ENCODE data around the gene ABL1. TPM values are rescaled to one million over a fixed set of nuclear protein-coding genes. Genes with fewer than 3 reads are reported as not detected.
A peak's percentile ranks its signal among the peaks of the same experiment; 100 is the strongest.

Gene ABL1
- total RNA-seq, 1 experiment from 2014 or later = 13.1 TPM

DNA sequence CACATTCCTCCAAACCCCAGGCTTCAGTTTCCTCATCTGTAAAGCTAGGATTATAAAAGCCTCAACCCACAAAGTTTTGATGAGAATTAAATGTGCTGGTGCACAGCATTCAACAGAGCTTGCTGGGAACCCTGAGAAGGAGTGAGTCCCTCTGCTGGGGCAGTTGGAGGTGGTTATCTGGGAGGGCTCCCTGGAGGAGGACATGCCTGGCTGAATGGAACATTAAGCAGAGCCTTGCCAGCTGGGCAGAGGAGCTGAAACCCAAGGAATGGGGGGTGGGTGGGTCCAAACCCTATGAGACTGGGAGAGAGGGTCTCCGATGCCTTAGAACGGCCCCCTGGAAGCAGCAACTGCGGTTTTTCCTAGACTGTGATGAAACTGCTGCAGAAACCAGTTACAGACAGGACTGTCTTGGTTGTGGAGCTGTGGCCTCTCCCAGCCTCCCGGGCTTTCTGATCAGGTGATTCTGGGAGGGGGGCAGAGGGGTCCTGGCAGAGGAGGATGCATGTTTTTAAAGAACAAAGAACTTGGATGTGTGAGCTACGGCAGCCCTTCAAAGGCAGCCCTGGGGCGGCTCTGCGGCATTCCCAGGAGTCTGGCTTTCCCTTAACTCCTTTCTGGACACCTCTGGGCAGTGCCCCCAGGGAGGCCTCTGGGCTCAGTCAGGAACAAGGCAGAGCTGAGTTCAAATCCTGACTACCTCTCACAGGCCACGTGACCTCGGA, 83.2 kb downstream of the ABL1 start:
- no peak for DNase-seq (ENCODE audit: low spot score)

- DNase-seq (ENCODE audit: low spot score) = no peak
These were observed 83.9 kb downstream of the ABL1 start for GRCh38 chr9:130918826-130919558.

DNA sequence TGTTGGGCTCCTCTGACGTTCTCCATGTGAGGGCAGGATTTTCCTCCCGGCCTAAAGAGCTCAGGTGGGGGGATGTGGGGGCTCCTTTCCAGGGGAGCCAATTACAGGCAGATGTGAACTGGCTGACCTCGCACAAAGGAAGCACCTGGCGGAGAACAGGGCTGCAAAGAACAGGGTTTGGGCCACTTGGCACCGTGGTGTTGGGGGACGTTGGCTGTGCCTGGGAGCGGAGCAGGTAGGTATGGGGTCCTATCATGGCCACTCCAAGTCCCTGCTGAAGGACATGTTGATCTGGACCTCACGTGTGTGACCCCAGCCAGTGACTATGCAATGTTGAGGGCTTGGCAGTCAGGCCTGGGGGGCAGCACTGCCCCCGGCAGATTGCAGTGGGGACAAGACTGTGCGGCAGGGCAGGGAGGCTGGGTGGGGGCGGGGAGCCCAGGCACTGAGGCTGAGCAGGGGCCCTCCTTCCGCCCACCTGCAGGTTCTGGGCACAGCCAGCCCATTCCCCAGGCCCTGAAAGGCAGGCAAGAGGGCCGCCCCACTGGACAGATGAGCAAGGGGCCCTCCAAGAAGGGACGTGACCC, 84.6 kb downstream of the ABL1 start:
- DNase-seq (ENCODE audit: low spot score) = no peak

DNA sequence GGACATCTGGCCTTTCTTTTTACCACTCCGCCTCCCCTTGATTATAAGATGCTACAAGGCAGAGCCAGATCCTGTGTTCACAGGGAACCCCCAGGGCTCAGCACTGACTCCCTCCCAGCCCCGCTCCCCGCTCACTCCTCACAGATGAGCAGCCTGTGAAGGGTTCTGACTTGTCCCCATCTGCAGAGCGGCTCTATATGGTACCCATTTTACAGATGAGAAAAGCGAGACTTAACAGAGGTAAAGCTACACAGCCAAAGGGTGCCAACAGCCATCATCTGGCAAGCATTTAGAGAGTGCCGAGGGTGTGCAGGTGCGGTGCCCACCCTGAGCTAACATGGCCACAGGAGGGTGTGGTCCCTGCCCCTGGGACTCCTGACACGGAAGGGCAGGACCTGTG, 85.2 kb downstream of the ABL1 start:
- DNase-seq (ENCODE audit: low spot score) = no peak

DNA sequence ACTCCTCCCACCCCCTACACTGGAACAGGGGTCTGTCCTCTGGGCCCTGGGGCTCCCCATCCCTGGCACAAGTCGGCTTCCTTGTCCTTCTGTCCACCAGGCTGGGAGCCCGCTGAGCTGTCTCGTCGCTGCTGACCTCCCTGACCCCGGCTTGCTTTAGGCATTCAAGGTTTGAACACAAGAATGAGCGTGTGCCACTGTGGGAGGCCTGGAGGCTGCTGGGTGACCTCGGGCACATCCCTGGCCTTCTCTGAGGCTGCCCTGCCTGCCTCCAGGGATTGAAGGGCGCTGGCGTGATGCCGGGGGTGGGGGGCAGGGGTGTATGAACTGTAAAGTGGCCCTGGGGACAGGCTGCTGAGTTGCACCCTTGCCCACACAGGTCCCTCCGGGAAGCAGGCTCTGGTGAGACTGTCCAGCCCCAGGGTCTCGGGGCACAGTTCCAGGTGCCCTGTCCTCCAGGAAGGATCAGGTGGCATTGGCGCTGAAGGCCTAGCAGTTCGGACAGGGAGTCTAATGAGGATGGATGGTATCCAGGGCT, 85.8 kb downstream of the ABL1 start:
- DNase-seq (ENCODE audit: low spot score) = no peak

DNA sequence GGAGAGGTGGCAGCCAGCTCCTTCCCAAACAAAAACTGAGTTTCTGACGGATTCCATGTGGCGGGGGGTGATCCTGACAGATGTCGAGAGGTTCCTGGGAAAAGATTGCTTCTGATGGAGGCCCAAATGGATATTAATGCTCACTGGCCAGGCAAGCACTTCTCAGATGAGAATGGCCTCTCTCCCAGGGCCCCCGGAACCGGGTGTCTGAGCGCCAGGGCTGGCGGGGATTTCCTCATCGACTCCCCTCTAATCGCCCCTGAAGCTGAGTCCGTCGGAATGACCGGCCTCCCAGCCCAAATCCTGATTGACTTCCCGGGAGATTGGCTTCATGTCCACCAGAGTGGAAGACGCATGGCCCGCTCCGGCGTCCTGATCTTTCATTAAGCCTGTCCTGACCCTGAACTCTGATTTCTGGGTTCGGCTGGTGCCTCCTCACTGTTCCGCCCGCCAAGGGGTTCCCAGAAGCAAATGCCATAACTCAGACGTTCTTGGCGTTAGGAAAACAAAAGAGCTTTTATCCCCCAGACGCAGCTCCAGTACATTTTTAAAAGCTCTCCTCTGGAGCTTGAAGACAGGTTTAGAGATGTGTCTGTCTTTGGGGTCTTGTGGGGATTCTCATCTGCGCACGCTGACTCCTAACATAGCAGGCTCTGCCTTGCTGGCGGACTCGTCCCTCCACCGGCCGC, 86.4 kb downstream of the ABL1 start:
- no peak for DNase-seq (ENCODE audit: low spot score)

DNA sequence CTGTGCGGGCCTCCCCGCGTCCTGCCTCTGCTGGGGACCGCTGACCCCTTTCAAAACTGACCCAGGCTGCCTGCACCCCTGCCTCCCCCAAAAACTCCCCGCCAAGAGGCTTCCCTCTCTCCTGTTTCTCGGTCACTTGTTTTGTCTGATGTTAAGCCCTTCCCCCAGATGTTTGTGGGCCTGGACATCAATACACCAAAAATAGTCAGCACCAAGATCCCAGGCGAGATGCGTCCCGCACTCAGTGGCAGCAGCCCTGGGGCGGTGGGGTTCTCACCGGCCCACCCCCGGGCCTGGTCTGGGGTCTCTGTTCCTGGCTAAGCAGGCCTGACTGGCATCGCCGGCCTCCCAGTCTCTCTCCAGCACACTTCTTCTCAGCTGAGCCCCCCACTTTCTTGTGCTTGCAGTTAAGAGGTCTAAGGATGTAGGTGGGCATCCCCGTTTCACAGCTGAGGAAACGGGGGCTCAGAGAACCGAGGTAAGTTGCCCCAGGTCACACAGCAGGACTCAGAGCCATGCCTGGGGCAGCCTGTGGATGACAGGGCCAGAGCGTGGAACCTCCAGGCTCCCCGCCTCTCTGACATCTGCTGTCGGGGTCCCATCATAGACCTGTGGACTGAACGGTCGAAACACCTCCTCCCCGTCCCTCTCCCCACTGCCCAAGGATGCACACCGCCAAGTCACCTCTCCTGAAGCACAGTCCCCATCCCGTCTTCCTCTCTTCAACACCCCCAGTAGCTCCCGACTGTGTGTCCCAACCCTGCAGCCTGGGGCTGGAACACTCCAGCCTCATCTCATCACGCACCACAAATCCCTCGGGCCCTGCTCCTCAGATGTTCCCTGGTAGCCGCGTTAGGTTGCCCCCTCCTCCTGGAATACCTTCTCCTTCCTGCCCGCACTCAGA, 87.2 kb downstream of the ABL1 start:
- DNase-seq (ENCODE audit: low spot score) = no peak

GRCh38 chr9:130922893-130923610, 88.0 kb downstream of the ABL1 start:
- no peak for DNase-seq (ENCODE audit: low spot score)

GRCh38 chr9:130923611-130924447, 88.8 kb downstream of the ABL1 start:
- no peak for DNase-seq (ENCODE audit: low spot score)

DNA sequence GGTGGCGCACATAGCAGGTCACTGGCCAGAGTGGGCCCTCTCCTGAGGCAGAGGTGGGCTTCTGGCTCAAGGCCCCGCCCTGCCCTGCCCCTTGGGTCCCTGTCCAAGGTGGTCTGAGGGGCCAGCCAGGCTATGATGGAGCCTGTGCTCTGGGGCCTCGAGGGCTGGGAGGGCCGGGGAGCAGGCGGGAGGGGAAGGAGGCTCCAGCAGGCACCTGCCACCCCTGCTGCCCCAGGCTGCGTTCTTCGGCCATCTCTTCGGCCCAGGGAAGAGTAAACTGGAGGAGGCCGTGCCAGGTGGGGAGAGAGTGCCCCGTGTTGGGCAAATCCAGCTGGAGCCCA, 89.4 kb downstream of the ABL1 start:
- DNase-seq (ENCODE audit: low spot score) = no peak

- DNase-seq (ENCODE audit: low spot score) = no peak
These were observed 90.1 kb downstream of the ABL1 start for GRCh38 chr9:130925050-130925678.

- DNase-seq (ENCODE audit: low spot score) = no peak
These were observed 92.3 kb downstream of the ABL1 start for GRCh38 chr9:130927338-130927737.

DNA sequence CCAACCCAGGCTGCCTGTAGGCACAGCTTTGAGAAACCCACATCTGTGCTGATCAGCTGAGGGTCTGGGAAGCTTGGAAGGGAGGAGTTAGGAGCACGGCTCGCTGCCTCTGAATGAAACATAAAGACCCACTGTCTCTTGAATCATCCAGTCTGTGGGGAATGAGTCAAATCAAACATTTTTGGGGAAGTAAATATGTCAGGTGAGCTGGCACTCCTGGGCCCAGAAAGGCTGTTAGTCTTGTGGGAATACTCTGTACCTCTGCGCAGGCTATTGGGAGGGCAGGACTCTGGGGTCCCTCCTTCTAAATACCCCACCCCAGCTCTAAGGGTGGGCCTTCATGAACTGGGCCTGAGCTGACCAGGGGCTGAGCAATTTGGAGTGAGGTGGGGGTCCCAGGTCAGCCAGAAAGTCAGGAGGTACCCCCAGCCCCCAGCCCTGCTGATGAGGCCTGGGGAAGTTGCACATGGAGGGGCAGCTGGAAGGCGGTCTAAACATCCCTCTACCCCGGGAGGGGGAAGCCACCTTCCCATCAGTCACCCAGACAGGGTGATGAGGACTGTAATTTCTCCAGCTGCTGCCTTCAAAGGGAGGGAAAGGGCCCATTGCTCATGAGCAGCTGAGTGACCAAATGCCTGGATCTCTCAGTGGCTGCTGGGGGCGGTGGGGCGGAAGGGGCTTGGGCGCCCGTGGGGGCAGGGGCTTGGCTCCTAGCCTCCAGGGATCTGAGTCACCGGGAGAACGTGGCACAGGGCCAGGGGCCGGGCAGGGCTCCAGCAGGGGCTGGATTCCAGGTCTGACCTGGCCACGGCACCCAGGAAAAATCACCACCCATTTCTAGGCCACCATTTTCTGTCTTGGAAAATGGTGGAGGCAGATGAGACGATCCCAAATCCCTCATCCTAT, 93.2 kb downstream of the ABL1 start:
- peak; percentile 65 for DNase-seq (ENCODE audit: low spot score)

GRCh38 chr9:130929571-130930038, 94.6 kb downstream of the ABL1 start:
- no peak for DNase-seq (ENCODE audit: low spot score)

- no peak for DNase-seq (ENCODE audit: low spot score)
These were observed 95.2 kb downstream of the ABL1 start for GRCh38 chr9:130930132-130930803.

- no peak for DNase-seq (ENCODE audit: low spot score)
These were observed 95.8 kb downstream of the ABL1 start for GRCh38 chr9:130930804-130931349.
